Measurements from ENCODE around the gene LAIR1.
"Not testable (repeated sequence)": the region's sequence is repeated elsewhere in the genome, so short reads cannot be mapped to it uniquely, and the experiment has no call there.

Gene LAIR1

DNA sequence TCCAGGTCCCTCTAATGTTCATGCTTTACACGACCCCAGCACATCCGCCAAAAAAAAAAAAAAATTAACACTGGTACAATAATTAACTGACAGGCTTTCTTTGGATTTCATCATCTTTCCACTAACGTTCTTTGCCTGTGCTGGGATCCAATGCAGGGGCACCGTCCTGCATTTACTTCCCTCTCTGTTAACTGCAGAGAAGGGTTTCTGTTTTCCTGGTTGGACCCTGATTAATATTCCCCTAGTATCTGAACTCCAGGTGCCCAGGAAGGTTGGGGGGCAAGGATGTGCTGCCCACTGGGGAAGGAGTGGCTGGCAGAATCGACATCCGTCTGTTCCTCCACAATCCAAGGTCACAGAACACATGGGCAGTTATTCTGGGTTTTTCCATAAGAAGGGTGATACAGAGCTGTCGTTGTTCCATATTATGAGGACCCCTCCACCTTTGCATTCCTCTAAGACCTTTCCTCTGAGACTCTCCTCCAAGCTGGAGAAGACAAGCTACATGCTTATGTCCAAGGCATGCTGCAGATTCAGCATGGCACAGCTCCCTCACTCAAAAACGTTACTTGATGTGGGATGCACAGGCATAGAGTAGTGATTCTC is 4.5 kb upstream of the LAIR1 start:
- H4K20me1 ChIP-seq (ENCODE audit: insufficient read depth, low read length), result no peaks in the 10 kb centered on the region
- peak overlapping the region; percentile 46; the same call in 1 of the 2 replicates for H3K27ac ChIP-seq (ENCODE audit: low read length)
- H3K9me2 ChIP-seq (replicated peaks; ENCODE audit: insufficient read depth, low read length), result no peaks in the 10 kb centered on the region
- H2AFZ ChIP-seq (ENCODE audit: low read length), result no peak overlapping the region
- peaks cover 16% of the 10 kb centered on the region for H3K4me1 ChIP-seq (ENCODE audit: low read length)
- peak overlapping the region; percentile 42 for H3K9ac ChIP-seq (ENCODE audit: low read length)
- H3K36me3 ChIP-seq (replicated peaks; ENCODE audit: insufficient read depth, low read length), result no peaks in the 10 kb centered on the region
- peaks cover 10% of the 10 kb centered on the region; the same call in 1 of the 2 replicates for H3K27me3 ChIP-seq (replicated peaks; ENCODE audit: insufficient read depth, low read length)
- peak overlapping the region; percentile 40 for H3K4me2 ChIP-seq (ENCODE audit: low read depth, low read length)
- H3F3A ChIP-seq (ENCODE audit: insufficient read depth, low read length), result peaks cover 28% of the 10 kb centered on the region; the same call in 1 of the 2 replicates
- H3K79me2 ChIP-seq (ENCODE audit: low read length), result peaks cover 48% of the 10 kb centered on the region
- H3K9me3 ChIP-seq (replicated peaks; ENCODE audit: insufficient read depth, low read length), result no peaks in the 10 kb centered on the region
- TF ChIP-seq, protein P1, sequence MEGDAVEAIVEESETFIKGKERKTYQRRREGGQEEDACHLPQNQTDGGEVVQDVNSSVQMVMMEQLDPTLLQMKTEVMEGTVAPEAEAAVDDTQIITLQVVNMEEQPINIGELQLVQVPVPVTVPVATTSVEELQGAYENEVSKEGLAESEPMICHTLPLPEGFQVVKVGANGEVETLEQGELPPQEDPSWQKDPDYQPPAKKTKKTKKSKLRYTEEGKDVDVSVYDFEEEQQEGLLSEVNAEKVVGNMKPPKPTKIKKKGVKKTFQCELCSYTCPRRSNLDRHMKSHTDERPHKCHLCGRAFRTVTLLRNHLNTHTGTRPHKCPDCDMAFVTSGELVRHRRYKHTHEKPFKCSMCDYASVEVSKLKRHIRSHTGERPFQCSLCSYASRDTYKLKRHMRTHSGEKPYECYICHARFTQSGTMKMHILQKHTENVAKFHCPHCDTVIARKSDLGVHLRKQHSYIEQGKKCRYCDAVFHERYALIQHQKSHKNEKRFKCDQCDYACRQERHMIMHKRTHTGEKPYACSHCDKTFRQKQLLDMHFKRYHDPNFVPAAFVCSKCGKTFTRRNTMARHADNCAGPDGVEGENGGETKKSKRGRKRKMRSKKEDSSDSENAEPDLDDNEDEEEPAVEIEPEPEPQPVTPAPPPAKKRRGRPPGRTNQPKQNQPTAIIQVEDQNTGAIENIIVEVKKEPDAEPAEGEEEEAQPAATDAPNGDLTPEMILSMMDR (IDR thresholded peaks at IDR 0.05; ENCODE audit: low read length), result no peak
- TF ChIP-seq EZH2 (optimal IDR thresholded peaks at IDR 0.05; ENCODE audit: low read depth, low read length), result no peak
- no peak for TF ChIP-seq EZH2phosphoT487 (IDR thresholded peaks at IDR 0.05; ENCODE audit: low read length)
- no peak for DNase-seq
- H3K4me3 ChIP-seq (ENCODE audit: low read length), result peak overlapping the region; percentile 54

DNA sequence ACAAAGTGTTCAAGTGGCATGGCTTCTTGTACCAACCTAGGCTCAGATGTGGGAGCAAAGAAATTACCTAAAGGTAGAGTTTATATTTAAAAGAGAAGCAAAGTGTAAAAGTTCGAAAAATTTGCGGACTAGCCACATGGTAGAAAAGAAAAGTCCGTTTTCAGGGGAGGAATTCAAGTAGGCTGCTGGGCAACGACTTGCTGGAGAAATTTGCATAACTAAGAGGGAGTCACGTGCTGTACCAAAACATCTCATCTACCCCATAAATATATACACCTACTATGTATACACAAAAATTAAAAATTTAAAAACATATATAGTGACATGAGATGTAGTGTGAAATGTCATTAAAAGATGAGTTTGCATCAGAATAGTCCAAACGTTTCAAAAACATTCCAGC is 2.1 kb upstream of the LAIR1 start:
- Histone ChIP-seq H2AFZ (ENCODE audit: low read length) (no peak overlapping the region), H3K79me2 (ENCODE audit: low read length) (peaks cover 57% of the 10 kb centered on the region), H3K27me3 (replicated peaks; ENCODE audit: insufficient read depth, low read length) (peaks cover 10% of the 10 kb centered on the region; the same call in 1 of the 2 replicates), H3K36me3 (replicated peaks; ENCODE audit: insufficient read depth, low read length) (no peaks in the 10 kb centered on the region), H3K9me3 (replicated peaks; ENCODE audit: insufficient read depth, low read length) (no peaks in the 10 kb centered on the region), H3K4me1 (ENCODE audit: low read length) (peaks cover 1% of the 10 kb centered on the region; the same call in 1 of the 2 replicates), H3K9ac (ENCODE audit: low read length) (no peak overlapping the region), H3F3A (ENCODE audit: insufficient read depth, low read length) (peaks cover 24% of the 10 kb centered on the region), H3K27ac (ENCODE audit: low read length) (no peak overlapping the region), H4K20me1 (ENCODE audit: insufficient read depth, low read length) (no peaks in the 10 kb centered on the region), H3K4me2 (ENCODE audit: low read depth, low read length) (no peak overlapping the region), H3K9me2 (replicated peaks; ENCODE audit: insufficient read depth, low read length) (no peaks in the 10 kb centered on the region), H3K4me3 (ENCODE audit: low read length) (no peak overlapping the region)
- no peak for TF ChIP-seq EZH2phosphoT487 (IDR thresholded peaks at IDR 0.05; ENCODE audit: low read length)
- TF ChIP-seq EZH2 (optimal IDR thresholded peaks at IDR 0.05; ENCODE audit: low read depth, low read length), result no peak
- DNase-seq, result no peak

DNA sequence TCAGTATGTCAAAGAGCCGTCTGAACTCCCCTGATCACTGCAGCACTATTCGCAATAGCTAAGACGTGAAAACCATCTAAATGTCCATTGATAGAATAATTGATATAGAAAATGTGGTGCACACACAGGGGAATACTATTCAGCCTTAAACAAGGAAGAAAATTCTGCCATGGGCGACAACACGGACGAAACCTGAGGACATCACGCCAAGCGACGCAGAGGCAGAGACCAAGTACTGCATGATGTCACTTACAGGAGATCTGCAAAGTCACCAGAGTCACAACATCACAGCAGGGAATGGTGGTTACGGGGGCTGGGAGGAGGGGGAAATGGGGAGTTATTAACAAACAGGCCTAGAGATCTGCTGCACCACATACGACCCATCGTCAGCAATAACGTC is 1.1 kb upstream of the LAIR1 start:
- not testable (repeated sequence) for H2AFZ ChIP-seq (ENCODE audit: low read length); H3K36me3 ChIP-seq (replicated peaks; ENCODE audit: insufficient read depth, low read length); H3K9me3 ChIP-seq (replicated peaks; ENCODE audit: insufficient read depth, low read length); H3K9me2 ChIP-seq (replicated peaks; ENCODE audit: insufficient read depth, low read length); H3K4me1 ChIP-seq (ENCODE audit: low read length); H3K27ac ChIP-seq (ENCODE audit: low read length); H4K20me1 ChIP-seq (ENCODE audit: insufficient read depth, low read length); H3K9ac ChIP-seq (ENCODE audit: low read length); H3K4me2 ChIP-seq (ENCODE audit: low read depth, low read length); H3K4me3 ChIP-seq (ENCODE audit: low read length); DNase-seq
- Histone ChIP-seq H3K79me2 (ENCODE audit: low read length) (peaks cover 57% of the 10 kb centered on the region), H3F3A (ENCODE audit: insufficient read depth, low read length) (peaks cover 16% of the 10 kb centered on the region), H3K27me3 (replicated peaks; ENCODE audit: insufficient read depth, low read length) (peaks cover 10% of the 10 kb centered on the region; the same call in 1 of the 2 replicates)

DNA sequence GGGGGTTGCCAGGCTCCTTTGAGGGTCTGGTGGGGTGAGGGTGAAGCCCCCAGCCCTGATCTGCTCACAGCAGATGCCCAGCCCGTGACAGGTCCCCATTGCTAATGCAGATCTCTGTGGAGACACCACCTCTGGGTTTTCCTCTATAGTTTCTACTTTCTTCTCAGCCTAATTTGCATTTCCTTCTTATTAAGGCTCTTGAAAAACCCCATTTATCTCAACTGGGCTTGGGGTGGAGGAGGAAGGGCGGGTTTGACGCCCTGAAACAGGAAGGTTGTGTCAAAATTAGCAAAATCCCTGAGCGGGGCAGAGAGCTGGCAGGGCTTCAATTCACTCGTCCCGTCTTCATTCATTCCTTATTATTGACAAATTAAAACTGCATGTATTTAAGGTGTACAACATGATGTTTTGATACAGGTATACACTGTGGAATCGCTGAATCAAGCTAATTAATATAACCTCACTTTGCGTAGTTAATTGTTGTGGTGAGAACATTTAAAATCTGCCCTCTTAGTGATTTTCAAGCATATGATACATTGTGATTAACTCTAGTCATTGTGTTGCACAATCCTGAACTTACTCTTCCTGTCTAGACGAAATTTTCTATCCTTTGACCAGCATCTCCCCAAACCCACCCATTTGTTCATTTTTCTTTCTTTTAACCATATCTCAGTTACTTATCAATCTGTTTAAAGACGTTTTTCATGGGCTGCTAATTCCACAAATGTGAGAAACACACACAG is 2.9 kb downstream of the LAIR1 start:
- Histone ChIP-seq H3K4me2 (ENCODE audit: low read depth, low read length) (peak overlapping the region; percentile 54), H3K9ac (ENCODE audit: low read length) (0 out of 2 replicates have a peak overlapping the region, but pooled peaks have one; percentile 21)

DNA sequence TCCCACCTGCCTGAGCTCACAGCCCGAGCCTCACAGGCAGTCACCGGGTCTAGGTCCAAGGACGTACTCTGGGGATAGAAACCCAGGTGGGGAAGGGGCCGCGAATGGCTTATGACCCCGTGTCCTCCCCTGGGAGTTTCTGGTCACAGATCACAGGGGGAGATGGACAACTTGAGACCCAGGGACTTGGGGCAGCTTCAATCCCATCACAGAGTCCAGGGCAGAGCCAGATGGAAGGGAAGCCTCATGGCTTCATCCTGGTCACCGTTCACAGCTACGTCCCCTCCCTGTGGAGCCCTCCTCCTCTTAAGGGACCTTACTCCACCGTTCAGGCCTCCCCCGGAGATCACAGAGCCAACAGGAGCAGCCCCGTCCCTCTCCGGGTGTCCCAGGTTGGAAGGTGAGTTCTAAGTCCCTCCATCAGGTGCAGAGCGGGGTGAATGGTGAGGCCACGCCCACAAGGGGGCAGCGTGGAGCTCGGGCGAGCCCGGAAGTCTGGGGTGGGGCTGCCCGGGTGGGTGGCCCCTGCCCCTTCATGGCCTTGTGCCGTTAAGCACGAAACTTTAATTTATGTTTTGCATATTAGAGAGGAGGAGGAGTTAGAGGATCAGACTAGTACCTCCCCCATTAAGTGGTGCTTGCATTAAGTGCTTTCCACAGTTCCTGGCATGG is 5.4 kb downstream of the LAIR1 start:
- Histone ChIP-seq H3K79me2 (ENCODE audit: low read length) (peaks cover 10% of the 10 kb centered on the region), H3F3A (ENCODE audit: insufficient read depth, low read length) (peaks cover 10% of the 10 kb centered on the region)
- H4K20me1 ChIP-seq (ENCODE audit: insufficient read depth, low read length); H3K27ac ChIP-seq (ENCODE audit: low read length); H3K9me3 ChIP-seq (replicated peaks; ENCODE audit: insufficient read depth, low read length); H3K36me3 ChIP-seq (replicated peaks; ENCODE audit: insufficient read depth, low read length); DNase-seq; H3K27me3 ChIP-seq (replicated peaks; ENCODE audit: insufficient read depth, low read length); H3K9me2 ChIP-seq (replicated peaks; ENCODE audit: insufficient read depth, low read length); H3K4me2 ChIP-seq (ENCODE audit: low read depth, low read length); H2AFZ ChIP-seq (ENCODE audit: low read length); H3K4me3 ChIP-seq (ENCODE audit: low read length); H3K9ac ChIP-seq (ENCODE audit: low read length); H3K4me1 ChIP-seq (ENCODE audit: low read length): not testable (repeated sequence)

More for the DNA sequence above, 2.9 kb downstream of the LAIR1 start:
- not testable (repeated sequence) for H3K36me3 ChIP-seq (replicated peaks; ENCODE audit: insufficient read depth, low read length); DNase-seq; H2AFZ ChIP-seq (ENCODE audit: low read length); H3K9me2 ChIP-seq (replicated peaks; ENCODE audit: insufficient read depth, low read length); H3K4me1 ChIP-seq (ENCODE audit: low read length); H3K9me3 ChIP-seq (replicated peaks; ENCODE audit: insufficient read depth, low read length); H3K27me3 ChIP-seq (replicated peaks; ENCODE audit: insufficient read depth, low read length); H4K20me1 ChIP-seq (ENCODE audit: insufficient read depth, low read length)
- Histone ChIP-seq H3K27ac (ENCODE audit: low read length) (peak overlapping the region; percentile 54; the same call in 1 of the 2 replicates), H3K4me3 (ENCODE audit: low read length) (0 out of 2 replicates have a peak overlapping the region, but pooled peaks have one; percentile 16), H3F3A (ENCODE audit: insufficient read depth, low read length) (peaks cover 10% of the 10 kb centered on the region), H3K79me2 (ENCODE audit: low read length) (peaks cover 36% of the 10 kb centered on the region)
